SU-DHL-6 (cell line): ENCODE results near the gene PPP6R1.

Experiments
- H2AFZ ChIP-seq: fragments of 200-600 bp; sonication (generic); 2 replicates; pipeline ENCODE4 v1.6.1; 2014; ENCODE audit warnings: low read depth, mild to moderate bottlenecking, moderate library complexity, mixed read lengths, antibody characterized with exemption, low read length; ENCODE audit not compliant: severe bottlenecking
- H3F3A ChIP-seq: fragments of 200-600 bp; shearing (Covaris generic); 2 replicates; pipeline ENCODE4 v1.6.0; 2016; ENCODE audit warnings: antibody characterized with exemption, mild to moderate bottlenecking; ENCODE audit not compliant: insufficient read depth
- H3K27ac ChIP-seq: fragments of 200-600 bp; sonication (generic); 2 replicates; pipeline ENCODE4 v1.5.1; 2016; ENCODE audit warnings: low read depth, mild to moderate bottlenecking, low read length, moderate library complexity, mixed read lengths
- H3K27me3 ChIP-seq: fragments of 200-600 bp; sonication (generic), shearing (Covaris generic); 2 replicates; pipeline ENCODE4 v1.6.0; 2014; ENCODE audit warnings: mild to moderate bottlenecking, low read length
- H3K36me3 ChIP-seq: fragments of 200-600 bp; sonication (generic); 2 replicates; pipeline ENCODE4 v1.6.1; 2014; ENCODE audit warnings: mild to moderate bottlenecking, low read length, mixed read lengths
- H3K4me2 ChIP-seq: fragments of 300-600, 200-600 bp; shearing (Covaris generic), sonication (generic); 2 replicates; pipeline ENCODE4 v1.6.0; 2014; ENCODE audit warnings: low read length, low read depth, mild to moderate bottlenecking; ENCODE audit not compliant: poor library complexity, severe bottlenecking
- H3K4me3 ChIP-seq: fragments of 200-600 bp; sonication (generic); 2 replicates; pipeline ENCODE4 v1.5.1; 2014; ENCODE audit warnings: antibody characterized with exemption, low read length, mild to moderate bottlenecking, mixed read lengths; ENCODE audit not compliant: insufficient read depth, poor library complexity, severe bottlenecking
- H3K79me2 ChIP-seq: fragments of 200-600 bp; sonication (generic); 2 replicates; pipeline ENCODE4 v1.6.1; 2014; ENCODE audit warnings: mild to moderate bottlenecking, low read length, moderate library complexity; ENCODE audit not compliant: insufficient read depth
- H3K9ac ChIP-seq: fragments of 200-600 bp; sonication (generic); 2 replicates; pipeline ENCODE4 v1.7.0; 2014; ENCODE audit warnings: mild to moderate bottlenecking, low read length
- H3K9me2 ChIP-seq: fragments of 200-600 bp; sonication (generic); replicated peaks from 2 replicates; pipeline ENCODE4 v1.6.1; 2014; ENCODE audit warnings: low read length; ENCODE audit not compliant: insufficient read depth
- H3K9me3 ChIP-seq: fragments of 200-600 bp; sonication (generic); 2 replicates; pipeline ENCODE4 v1.6.1; 2014; ENCODE audit warnings: low read length, mixed read lengths; ENCODE audit not compliant: insufficient read depth
- H4K20me1 ChIP-seq: fragments of 200-600 bp; sonication (generic); 2 replicates; pipeline ENCODE4 v1.6.1; 2014; ENCODE audit warnings: low read depth, mild to moderate bottlenecking, antibody characterized with exemption, low read length, moderate library complexity, mixed read lengths
- EZH2phosphoT487 ChIP-seq: fragments of 200-600 bp; sonication (generic), shearing (Covaris generic); conservative IDR thresholded peaks from 2 replicates; pipeline ENCODE4 v1.6.1; 2018; ENCODE audit warnings: mild to moderate bottlenecking, antibody characterized with exemption, low read length, moderate library complexity, mixed read lengths
- TF ChIP-seq, protein P1 (sequence below): fragments of 200-600 bp; sonication (generic); IDR thresholded peaks from one replicate; pipeline ENCODE4 v1.5.1; 2017; ENCODE audit warnings: antibody characterized with exemption, mild to moderate bottlenecking, low read length, moderate library complexity; ENCODE audit not compliant: insufficient read depth, poor library complexity, severe bottlenecking

PPP6R1 gene

DNA sequence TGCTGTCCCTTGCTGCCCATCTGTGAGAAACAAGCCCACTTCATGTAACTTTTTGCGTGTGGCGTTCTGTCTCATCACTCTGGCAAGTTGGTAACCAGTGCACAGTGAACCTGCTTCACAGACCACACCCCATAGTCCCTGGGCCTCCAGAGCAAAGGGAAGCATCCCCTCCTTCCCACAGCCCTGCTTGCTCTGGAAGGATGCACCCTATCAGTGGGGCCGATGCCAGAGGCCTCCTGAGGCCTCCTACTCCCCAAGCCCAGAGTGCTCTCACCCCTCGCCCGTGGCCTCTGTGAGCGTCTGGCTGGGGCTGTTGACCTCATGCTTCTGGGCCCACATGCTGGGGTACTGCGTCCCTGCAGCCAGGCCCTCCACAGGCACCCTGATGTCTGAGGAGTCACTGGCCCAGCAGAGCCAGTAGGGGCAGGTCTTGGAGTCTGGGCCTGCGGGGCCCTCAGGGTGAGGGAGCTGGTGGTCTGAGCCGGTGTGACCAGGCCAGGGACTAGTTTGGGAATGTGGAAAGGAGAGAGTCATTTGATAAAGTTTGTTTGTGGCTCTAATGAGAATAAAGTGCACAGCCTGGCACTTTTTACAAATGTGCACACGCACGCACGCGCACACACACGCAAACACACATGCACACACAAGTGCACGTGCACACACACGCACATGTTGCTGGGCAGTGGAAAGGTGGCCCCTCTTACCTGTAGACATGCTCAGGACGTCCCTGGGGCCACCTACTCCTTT lies 35.4 kb downstream of the PPP6R1 start:
- Histone ChIP-seq H3K36me3 (no peaks in the 10 kb centered on the region), H4K20me1 (no peaks in the 10 kb centered on the region; the same call in 1 of the 2 replicates), H3K79me2 (no peaks in the 10 kb centered on the region), H3K4me3 (no peak overlapping the region), H3K27ac (no peak overlapping the region), H3K9me3 (no peaks in the 10 kb centered on the region), H3F3A (no peaks in the 10 kb centered on the region), H3K27me3 (no peaks in the 10 kb centered on the region), H3K9ac (no peak overlapping the region), H3K9me2 (no peaks in the 10 kb centered on the region), H2AFZ (no peak overlapping the region), H3K4me2 (no peak overlapping the region)
- TF ChIP-seq EZH2phosphoT487 = no peak
- TF ChIP-seq, protein P1, sequence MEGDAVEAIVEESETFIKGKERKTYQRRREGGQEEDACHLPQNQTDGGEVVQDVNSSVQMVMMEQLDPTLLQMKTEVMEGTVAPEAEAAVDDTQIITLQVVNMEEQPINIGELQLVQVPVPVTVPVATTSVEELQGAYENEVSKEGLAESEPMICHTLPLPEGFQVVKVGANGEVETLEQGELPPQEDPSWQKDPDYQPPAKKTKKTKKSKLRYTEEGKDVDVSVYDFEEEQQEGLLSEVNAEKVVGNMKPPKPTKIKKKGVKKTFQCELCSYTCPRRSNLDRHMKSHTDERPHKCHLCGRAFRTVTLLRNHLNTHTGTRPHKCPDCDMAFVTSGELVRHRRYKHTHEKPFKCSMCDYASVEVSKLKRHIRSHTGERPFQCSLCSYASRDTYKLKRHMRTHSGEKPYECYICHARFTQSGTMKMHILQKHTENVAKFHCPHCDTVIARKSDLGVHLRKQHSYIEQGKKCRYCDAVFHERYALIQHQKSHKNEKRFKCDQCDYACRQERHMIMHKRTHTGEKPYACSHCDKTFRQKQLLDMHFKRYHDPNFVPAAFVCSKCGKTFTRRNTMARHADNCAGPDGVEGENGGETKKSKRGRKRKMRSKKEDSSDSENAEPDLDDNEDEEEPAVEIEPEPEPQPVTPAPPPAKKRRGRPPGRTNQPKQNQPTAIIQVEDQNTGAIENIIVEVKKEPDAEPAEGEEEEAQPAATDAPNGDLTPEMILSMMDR = no peak

DNA sequence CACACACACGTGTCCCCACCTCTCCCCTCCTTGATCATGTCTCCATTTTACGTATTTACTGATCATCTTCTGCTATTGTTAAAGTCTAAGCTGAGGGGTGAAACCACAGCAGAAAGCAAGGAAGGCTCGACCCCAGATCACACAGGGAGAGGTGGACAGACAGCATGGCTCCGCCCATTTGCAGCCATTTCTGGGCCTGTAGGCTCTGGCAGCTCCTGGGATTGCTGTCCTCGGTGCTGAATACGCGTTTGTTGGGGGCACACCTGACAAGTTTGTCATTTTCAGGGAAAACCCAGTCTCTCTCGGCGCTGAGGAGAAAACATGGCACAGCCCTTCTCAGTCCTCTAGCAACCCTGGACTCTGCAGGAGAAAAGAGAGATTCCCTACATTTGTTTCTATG lies 38.3 kb downstream of the PPP6R1 start:
- no peaks in the 10 kb centered on the region for H4K20me1 ChIP-seq
- H3K36me3 ChIP-seq = no peaks in the 10 kb centered on the region
- no peak overlapping the region for H3K4me3 ChIP-seq
- H3K79me2 ChIP-seq = no peaks in the 10 kb centered on the region
- H3K9me2 ChIP-seq = no peaks in the 10 kb centered on the region
- TF ChIP-seq, protein P1 = no peak
- TF ChIP-seq EZH2phosphoT487 = no peak
- no peak overlapping the region for H3K4me2 ChIP-seq
- no peaks in the 10 kb centered on the region for H3K27me3 ChIP-seq
- no peak overlapping the region for H2AFZ ChIP-seq
- H3K27ac ChIP-seq = no peak overlapping the region
- no peaks in the 10 kb centered on the region for H3K9me3 ChIP-seq
- H3K9ac ChIP-seq = no peak overlapping the region
- H3F3A ChIP-seq = no peaks in the 10 kb centered on the region

DNA sequence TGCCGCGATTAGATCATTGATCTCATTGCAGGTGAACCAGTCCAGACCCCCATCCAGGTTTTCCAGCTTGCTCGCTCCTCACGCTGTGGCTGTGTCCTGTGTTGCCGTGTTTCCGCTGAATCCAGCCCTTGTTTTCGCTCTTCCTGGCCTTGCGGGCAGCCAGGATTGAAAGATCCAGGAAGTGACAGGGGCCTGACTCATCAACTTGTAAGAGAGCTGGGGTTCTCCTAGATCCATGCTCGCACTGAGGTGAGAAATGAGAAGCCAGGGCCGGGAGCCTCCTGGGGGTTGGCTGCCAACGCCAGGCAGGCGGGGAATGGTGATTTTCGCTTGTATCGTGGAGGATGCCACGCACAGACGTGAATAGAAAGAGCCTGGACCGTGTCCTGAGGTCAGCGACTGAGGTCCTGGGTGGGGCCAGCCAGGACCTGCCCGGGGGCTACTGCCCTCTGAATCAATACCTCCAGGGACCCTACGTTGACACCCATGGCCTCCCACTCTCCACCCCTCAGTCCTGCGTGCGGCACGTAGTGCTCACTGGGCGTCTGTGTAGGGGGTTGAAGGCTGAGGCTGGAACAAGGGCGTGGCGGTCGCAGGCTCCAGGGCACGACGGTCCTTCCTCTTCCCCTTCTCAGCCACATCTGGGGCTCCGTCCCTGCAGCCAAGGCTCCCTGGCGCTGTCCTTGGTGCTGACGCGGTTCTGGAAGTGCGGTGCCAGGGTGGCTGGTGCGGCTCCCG lies 42.2 kb downstream of the PPP6R1 start:
- Histone ChIP-seq H3K27me3 (no peaks in the 10 kb centered on the region), H3K4me2 (no peak overlapping the region), H3K4me3 (no peak overlapping the region), H2AFZ (no peak overlapping the region), H3K9me3 (peaks cover 5% of the 10 kb centered on the region; the same call in 1 of the 2 replicates), H3F3A (no peaks in the 10 kb centered on the region), H3K27ac (no peak overlapping the region), H3K36me3 (no peaks in the 10 kb centered on the region), H4K20me1 (no peaks in the 10 kb centered on the region), H3K79me2 (no peaks in the 10 kb centered on the region), H3K9ac (no peak overlapping the region), H3K9me2 (no peaks in the 10 kb centered on the region)
- TF ChIP-seq, protein P1 = no peak
- TF ChIP-seq EZH2phosphoT487 = no peak
